Stomach smooth muscle (tissue), 2 donors: ENCODE data around the gene ANGPT4.

Experiments used
- H3K27ac ChIP-seq: one replicate; pipeline ENCODE4 v1.7.0; 2013; ENCODE audit warnings: mild to moderate bottlenecking, low read length, inconsistent platforms
- H3K27me3 ChIP-seq, 2 donors: one replicate each; pipeline ENCODE4 v1.7.0; 2013; ENCODE audit warnings: low read length in 2 of 2; ENCODE audit not compliant: insufficient read depth in 2 of 2, control insufficient read depth in 1 of 2
- H3K36me3 ChIP-seq, 2 donors: one replicate each; pipeline ENCODE4 v1.7.0; 2013; ENCODE audit warnings: low read length in 2 of 2; ENCODE audit not compliant: control insufficient read depth in 2 of 2, insufficient read depth in 2 of 2
- H3K4me1 ChIP-seq: one replicate; pipeline ENCODE4 v1.7.0; 2013; ENCODE audit warnings: low read length; ENCODE audit not compliant: control insufficient read depth, insufficient read depth
- H3K4me3 ChIP-seq, 2 donors: one replicate each; pipeline ENCODE4 v1.7.0; 2013; ENCODE audit warnings: low read length in 2 of 2
- H3K9ac ChIP-seq, 2 donors: one replicate each; pipeline ENCODE4 v1.7.0; 2013; ENCODE audit warnings: low read length in 2 of 2, mild to moderate bottlenecking in 1 of 2
- H3K9me3 ChIP-seq, 2 donors: one replicate each; pipeline ENCODE4 v1.7.0; 2013; ENCODE audit warnings: low read length in 2 of 2; ENCODE audit not compliant: control insufficient read depth in 2 of 2
- donor health status: healthy.
- donor health status: Pancreatic carcinoma.

ANGPT4 gene

DNA sequence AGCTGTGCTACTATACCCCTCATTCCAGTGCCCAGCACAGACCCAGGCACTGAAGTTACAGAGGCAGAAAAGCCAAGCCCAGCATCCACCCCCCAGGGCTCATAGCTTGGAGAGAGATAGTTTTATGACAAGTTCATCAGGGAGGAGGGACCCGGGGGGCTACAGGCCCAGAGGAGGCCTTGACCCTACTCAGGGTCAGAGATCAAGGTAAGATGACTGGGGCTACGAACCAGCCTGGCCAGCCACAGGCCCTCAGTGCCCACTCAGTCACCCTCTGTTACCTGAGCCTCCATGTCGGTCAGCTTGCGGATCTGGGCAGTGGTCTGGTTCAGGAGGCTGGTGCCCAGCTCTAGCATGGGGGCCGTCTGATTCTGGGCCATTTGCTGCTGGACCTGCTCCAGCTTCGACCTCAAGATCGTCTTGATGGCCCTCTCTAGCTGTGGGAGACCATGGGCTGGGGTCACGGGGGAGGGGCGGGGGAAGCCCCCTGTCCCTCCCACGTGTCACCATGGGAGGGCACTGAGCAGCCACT, 26.1 kb downstream of the ANGPT4 start:
- H3K9me3 ChIP-seq, result no peaks in the 10 kb centered on the region
- H3K9ac ChIP-seq, result no peak overlapping the region
- H3K36me3 ChIP-seq, result no peaks in the 10 kb centered on the region
- H3K4me3 ChIP-seq, result no peak overlapping the region
- peaks cover 2 to 3% of the 10 kb centered on the region in 2 donors for H3K27me3 ChIP-seq
- peaks cover 6% of the 10 kb centered on the region for H3K4me1 ChIP-seq
- H3K27ac ChIP-seq, result no peak overlapping the region

DNA sequence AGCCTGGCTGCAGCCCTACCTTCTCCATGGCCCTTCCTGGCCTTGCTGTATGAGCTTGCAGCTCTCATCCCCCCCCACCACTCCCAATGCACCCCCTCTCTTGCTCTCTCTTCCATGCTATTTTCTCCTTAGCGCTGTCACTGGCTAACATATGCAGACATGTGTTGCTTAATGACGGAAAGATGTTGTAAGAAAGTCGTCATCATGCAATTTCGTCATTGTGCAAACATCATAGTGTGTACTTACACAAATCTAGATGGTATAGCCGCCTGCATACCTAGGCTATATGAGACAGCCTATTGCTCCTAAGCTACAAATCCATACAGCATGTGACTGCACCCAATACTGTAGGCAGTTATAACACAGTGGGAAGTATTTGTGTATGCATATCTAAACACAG, 27.0 kb downstream of the ANGPT4 start:
- Histone ChIP-seq H3K36me3 (no peaks in the 10 kb centered on the region), H3K9me3 (no peaks in the 10 kb centered on the region), H3K27me3 (peaks cover 10 to 11% of the 10 kb centered on the region in 2 donors), H3K4me1 (peaks cover 9% of the 10 kb centered on the region), H3K9ac (no peak overlapping the region), H3K4me3 (no peak overlapping the region), H3K27ac (no peak overlapping the region)

DNA sequence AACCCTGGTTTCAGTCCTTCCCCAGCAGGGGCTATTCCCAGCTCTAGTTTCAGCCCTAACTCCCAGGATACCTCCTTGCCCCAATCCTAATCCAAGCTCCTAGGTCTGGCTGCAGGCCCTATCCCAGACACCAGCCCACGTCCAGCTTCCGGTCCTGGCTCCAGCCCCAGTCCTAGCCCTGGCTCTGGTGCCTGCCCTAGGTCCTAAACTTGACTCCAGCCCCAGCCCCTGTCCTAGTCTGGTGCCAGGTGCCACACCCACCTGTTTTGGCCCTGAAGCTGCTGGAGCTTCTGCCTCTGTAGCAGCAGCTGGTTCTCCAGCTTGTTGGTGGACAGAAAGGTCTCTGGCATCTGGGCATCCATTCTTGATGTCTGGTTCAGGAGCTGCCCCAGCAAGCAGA, 28.1 kb downstream of the ANGPT4 start:
- Histone ChIP-seq H3K36me3 (no peaks in the 10 kb centered on the region), H3K27me3 (peaks cover 10 to 18% of the 10 kb centered on the region in 2 donors), H3K4me1 (peaks cover 9% of the 10 kb centered on the region), H3K4me3 (no peak overlapping the region), H3K9me3 (no peaks in the 10 kb centered on the region), H3K27ac (no peak overlapping the region), H3K9ac (no peak overlapping the region)

DNA sequence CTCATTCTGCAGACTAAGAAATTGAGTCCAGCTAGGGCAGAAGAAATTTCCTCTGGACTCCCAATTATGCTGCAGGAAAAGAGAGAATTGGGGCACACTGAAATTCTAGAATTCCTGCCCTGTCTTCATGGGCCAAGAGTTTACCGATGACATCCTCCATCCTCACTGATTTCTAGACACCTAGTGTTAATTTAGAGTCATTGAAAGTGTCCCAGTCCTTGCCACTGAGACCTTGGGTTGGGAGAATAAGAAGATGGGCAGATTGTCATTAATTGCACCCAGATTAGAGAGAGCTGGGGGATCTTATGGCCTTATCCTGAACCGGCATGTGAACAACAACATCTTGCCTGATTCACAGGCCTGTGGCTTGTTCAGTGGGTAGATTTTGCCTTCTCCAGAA, 29.0 kb downstream of the ANGPT4 start:
- no peak overlapping the region for H3K4me3 ChIP-seq
- no peak overlapping the region for H3K27ac ChIP-seq
- peaks cover 9% of the 10 kb centered on the region for H3K4me1 ChIP-seq
- H3K27me3 ChIP-seq, result peaks cover 10 to 18% of the 10 kb centered on the region in 2 donors
- no peaks in the 10 kb centered on the region for H3K36me3 ChIP-seq
- no peak overlapping the region for H3K9ac ChIP-seq
- H3K9me3 ChIP-seq, result no peaks in the 10 kb centered on the region

DNA sequence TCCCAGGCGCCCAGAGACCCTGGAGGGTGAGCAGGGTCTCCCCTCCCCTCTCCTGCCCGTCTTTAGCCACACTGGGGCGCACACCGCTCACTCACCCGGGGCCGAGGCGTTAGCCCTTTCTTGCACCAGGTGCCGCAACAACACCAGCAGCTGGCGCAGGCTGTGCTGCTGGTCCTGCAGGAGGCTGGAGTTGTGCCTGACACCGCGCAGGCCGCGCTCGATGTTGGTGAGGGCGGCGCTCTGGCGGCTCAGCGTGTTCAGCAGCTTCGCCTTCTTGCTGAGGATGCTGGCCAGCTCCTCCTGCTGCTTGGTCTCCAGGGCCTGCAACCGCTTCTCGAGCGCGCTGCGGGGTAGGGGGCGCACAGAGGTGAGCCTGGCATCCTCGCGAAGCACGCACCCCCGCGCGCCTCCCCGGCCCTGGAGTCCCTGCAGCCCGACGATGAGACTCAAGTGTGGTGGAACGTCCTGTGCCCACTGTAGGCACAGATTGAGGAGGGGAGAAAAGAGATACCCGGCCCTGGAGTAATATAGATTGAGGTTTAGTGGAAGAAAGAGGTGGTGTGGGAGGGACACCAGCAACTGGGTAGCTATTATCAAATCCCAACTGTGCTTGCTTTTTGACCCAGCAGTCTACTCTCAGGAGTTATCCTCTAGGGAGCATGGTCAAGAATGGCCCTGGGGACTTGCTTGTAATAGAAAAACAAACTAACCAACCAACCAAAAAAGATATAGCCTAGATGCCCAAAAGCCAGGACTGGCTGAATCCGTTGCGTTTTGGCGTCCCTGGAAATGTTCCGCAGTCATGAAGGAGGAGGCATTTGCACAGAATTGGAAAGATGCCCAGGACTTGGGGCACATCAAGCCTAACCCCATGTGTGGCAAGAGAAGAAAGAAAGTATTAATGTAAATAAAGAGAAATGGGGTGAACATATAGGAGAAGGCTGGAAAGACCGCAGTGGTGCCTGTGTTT, 30.9 kb downstream of the ANGPT4 start:
- peaks cover 3% of the 10 kb centered on the region for H3K4me1 ChIP-seq
- H3K27me3 ChIP-seq, result peaks cover 10 to 21% of the 10 kb centered on the region in 2 donors
- no peak overlapping the region for H3K9ac ChIP-seq
- no peaks in the 10 kb centered on the region for H3K9me3 ChIP-seq
- H3K4me3 ChIP-seq, result no peak overlapping the region
- H3K27ac ChIP-seq, result no peak overlapping the region
- no peaks in the 10 kb centered on the region for H3K36me3 ChIP-seq

DNA sequence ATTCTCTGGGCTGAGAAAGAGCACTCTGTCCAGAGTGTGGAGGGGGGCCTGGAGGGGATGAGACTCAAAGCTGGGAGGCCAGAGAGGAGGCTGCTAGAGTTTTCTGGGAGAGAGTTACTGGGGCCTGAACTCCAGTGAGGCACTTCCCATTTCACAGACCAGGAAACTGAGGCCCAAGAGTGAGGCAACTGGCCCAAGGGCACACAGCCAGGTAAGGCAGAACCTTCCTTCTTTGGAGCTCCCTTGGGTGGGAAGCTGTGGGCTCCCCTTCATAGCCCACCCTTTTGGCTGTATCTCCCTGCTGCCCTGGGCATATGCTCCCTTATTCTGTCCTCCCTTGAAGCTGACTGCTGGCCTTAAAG, 34.4 kb downstream of the ANGPT4 start:
- Histone ChIP-seq H3K36me3 (no peaks in the 10 kb centered on the region), H3K27ac (no peak overlapping the region), H3K4me1 (peaks cover 3% of the 10 kb centered on the region), H3K9me3 (no peaks in the 10 kb centered on the region), H3K4me3 (no peak overlapping the region), H3K9ac (no peak overlapping the region), H3K27me3 (peaks cover 10 to 21% of the 10 kb centered on the region in 2 donors)

DNA sequence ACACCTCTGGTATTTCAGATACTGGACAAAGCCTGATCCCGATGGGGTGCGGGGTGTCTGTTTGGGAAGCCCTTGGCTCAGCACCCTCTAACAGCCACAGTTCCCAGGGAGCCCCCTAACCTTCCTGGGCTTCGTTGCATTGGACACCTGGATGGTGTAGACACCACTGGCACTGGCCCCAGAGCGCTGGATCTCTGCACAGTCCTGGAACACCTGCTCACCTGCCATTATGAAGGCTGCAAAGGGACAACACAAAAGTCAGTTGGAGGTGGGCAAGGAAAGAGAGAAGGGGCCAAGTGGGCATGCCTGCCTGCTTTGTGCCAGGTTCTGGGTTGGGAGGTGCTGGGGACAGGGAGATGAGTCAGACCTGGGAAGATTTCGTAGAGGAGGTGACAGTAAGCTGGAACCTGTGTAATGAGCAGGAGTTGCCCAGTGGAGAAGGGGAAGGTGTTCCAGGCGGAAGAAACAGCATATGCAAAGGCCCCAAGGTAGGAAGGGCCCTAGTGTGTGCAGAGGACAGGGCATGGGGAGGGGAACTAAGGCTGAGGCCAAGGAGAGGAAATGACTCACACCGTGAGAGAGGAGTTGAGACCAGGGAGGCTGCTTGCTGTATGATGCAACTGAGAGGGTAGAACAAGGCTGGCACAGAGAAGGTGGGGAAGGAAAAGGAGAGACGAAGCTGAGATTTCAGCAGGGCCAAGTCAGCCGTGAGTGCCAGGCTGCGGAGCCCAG, 34.9 kb downstream of the ANGPT4 start:
- H3K9ac ChIP-seq, result no peak overlapping the region

DNA sequence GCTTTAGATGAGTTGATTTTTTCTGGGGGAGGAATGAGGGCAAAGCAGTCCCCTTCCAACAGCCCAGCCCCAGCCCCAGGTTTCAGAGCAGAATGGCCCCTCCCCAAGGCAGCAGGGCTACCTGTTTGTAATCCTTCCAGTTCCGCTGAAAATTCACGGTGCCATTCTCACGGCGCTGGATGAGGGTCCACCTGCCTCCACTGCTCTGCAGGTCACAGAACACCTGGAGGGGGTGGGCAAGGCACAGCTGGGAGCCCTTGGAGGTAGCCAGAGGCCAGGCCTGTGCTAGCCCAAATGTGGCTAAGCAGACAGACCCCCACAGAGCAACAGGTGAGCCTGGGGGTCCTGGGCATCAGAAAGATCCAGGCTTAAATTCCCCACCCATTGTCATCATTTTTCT, 36.5 kb downstream of the ANGPT4 start:
- Histone ChIP-seq H3K4me1 (no peaks in the 10 kb centered on the region), H3K9ac (no peak overlapping the region)

More for the DNA sequence above, 34.9 kb downstream of the ANGPT4 start:
- peaks cover 3% of the 10 kb centered on the region for H3K4me1 ChIP-seq
- H3K4me3 ChIP-seq, result no peak overlapping the region
- H3K27me3 ChIP-seq, result peaks cover 10 to 21% of the 10 kb centered on the region in 2 donors
- no peaks in the 10 kb centered on the region for H3K36me3 ChIP-seq
- no peak overlapping the region for H3K27ac ChIP-seq
- H3K9me3 ChIP-seq, result no peaks in the 10 kb centered on the region

DNA sequence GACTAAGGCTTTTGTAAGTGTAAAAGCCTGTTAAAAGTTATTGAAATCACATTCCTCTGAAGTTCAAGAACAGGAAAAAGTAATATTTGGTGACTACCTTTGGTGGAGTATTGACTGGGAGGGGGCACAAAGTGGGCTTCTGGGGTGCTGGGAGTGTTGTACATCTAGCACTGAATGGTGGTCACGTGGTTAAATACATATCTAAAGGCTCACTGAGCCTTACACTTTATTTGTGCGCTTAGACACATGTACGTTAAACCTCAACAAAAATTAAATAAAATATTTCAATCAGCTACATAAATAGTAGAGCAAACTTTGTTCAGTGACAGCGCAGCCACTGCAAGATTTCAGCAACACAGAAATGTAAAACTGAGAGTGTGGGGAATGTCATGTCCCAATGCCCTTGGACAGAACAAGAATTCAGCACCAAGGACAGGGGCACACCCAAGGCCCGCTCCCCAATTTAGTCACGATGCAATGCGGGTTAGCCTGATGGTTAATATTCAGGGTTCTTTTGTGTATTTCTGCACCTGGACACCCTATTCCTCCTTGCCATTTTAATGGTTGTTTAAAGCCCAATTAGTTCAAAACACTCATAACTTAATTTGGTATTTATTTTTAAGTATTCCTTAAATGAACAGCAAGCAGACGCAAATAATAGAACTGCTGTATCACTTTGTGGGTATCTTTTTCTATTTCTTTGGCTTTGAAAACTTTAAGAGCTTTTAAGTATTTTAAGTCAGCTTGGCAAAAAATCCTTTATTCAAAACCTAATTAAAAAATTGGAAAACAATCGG, 37.4 kb downstream of the ANGPT4 start:
- H3K4me3 ChIP-seq, result no peak overlapping the region
- H3K4me1 ChIP-seq, result no peaks in the 10 kb centered on the region
- no peak overlapping the region for H3K9ac ChIP-seq
- no peaks in the 10 kb centered on the region for H3K36me3 ChIP-seq
- H3K9me3 ChIP-seq, result no peaks in the 10 kb centered on the region
- no peak overlapping the region for H3K27ac ChIP-seq
- H3K27me3 ChIP-seq, result peaks cover 5 to 9% of the 10 kb centered on the region in 2 donors

More for the DNA sequence above, 36.5 kb downstream of the ANGPT4 start:
- H3K4me3 ChIP-seq, result no peak overlapping the region
- no peaks in the 10 kb centered on the region for H3K36me3 ChIP-seq
- H3K9me3 ChIP-seq, result no peaks in the 10 kb centered on the region
- H3K27ac ChIP-seq, result no peak overlapping the region
- peaks cover 2 to 16% of the 10 kb centered on the region in 2 donors for H3K27me3 ChIP-seq

DNA sequence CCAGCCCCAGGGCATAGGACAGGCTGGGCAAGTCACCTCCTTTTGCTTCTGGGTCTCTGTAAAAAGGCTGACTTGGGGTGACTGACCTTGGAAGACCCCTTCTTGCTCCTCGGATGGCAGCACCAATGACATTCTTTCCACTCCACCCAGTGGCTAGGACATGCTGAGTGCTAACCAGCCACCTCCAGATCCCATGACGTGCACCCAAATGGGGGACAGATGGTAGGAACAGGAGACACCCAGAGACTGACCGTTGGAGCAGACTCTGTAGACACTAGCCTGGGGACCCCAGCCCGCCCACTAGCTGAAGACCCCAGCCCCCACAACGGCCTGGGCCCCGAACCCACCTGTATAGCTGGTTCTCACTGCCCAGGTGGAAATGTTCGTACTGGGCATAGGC, 38.3 kb downstream of the ANGPT4 start:
- Histone ChIP-seq H3K4me1 (no peaks in the 10 kb centered on the region), H3K9me3 (no peaks in the 10 kb centered on the region), H3K9ac (no peak overlapping the region), H3K4me3 (no peak overlapping the region), H3K27me3 (peaks cover 5 to 6% of the 10 kb centered on the region in 2 donors), H3K27ac (no peak overlapping the region), H3K36me3 (no peaks in the 10 kb centered on the region)
